H1 (cell line): Measurements from ENCODE around the gene SLX4IP. TPM values are rescaled to one million over a fixed set of nuclear protein-coding genes. Genes with fewer than 3 reads are reported as not detected.

Experiments
- BRCA1 ChIP-seq: IDR thresholded peaks from 2 replicates; pipeline ENCODE4 v1.6.1; 2012; ENCODE audit warnings: low read depth, low read length, improper control_type of control experiment
- CBX5 ChIP-seq: fragments of 300-800, 300-1000 bp; sonication (generic); IDR thresholded peaks from 2 replicates; pipeline ENCODE4 v1.7.1; 2016; ENCODE audit warnings: antibody characterized with exemption, low read length, low read depth
- CBX8 ChIP-seq: fragments of 300-800, 300-1000 bp; sonication (generic); IDR thresholded peaks from 2 replicates; pipeline ENCODE4 v1.7.1; 2016; ENCODE audit warnings: low read depth, low read length, borderline replicate concordance
- FOSL1 ChIP-seq: IDR thresholded peaks from 2 replicates; pipeline ENCODE4 v1.6.1; 2011; ENCODE audit warnings: mild to moderate bottlenecking, low read depth, low read length, moderate library complexity; ENCODE audit not compliant: insufficient read depth
- KDM4A ChIP-seq: IDR thresholded peaks from one replicate; pipeline ENCODE4 v1.7.1; 2012; ENCODE audit warnings: low read depth, mild to moderate bottlenecking, moderate library complexity, low read length, inconsistent platforms; ENCODE audit not compliant: severe bottlenecking
- POLR2AphosphoS5 ChIP-seq: IDR thresholded peaks from 2 replicates; pipeline ENCODE4 v1.6.1; 2011; ENCODE audit warnings: low read depth, low read length
- SP4 ChIP-seq: IDR thresholded peaks from 2 replicates; pipeline ENCODE4 v1.6.1; 2012; ENCODE audit warnings: low read length, inconsistent platforms
- SUZ12 ChIP-seq: fragments of 200-600 bp; sonication (generic); IDR thresholded peaks from 2 replicates; pipeline ENCODE4 v1.6.1; 2012; ENCODE audit warnings: mild to moderate bottlenecking, inconsistent platforms, low read length, moderate library complexity, mixed read lengths
- ZNF274 ChIP-seq: IDR thresholded peaks from 2 replicates; pipeline ENCODE4 v1.7.0; 2012; ENCODE audit warnings: low read length, borderline replicate concordance; ENCODE audit errors: extremely low read depth
- polyA plus RNA-seq, 7 experiments: library from polyadenylated mRNA; depleted of rRNA in 3 of 7; stranded (reverse) in 5 of 7; unstranded in 2 of 7; fragments of >200 nt in 5 of 7; fragments of 200-250 nt in 2 of 7; gene quantifications; 1 replicate in 5 of 7; 2 replicates in 1 of 7; 4 replicates in 1 of 7; pipeline versions ENCODE4 v1.2.1 to v1.2.3, GENCODE V29; 2011 to 2013; ENCODE audit warnings: missing spikeins in 2 of 7, mixed read lengths in 2 of 7
- total RNA-seq: library from RNA; stranded (reverse); fragmentation: NEBNext Ultra II Directional; extraction: Animal tissue kit (Norgen Biotek cat#: 25700); gene quantifications from 2 replicates; pipeline ENCODE4 v1.2.1, GENCODE V29; 2021
- TF ChIP-seq, protein P1 (sequence below): fragments of 300-600 bp; sonication (generic); IDR thresholded peaks from 2 replicates; pipeline ENCODE4 v1.7.1; 2012; ENCODE audit warnings: low read length, moderate library complexity, mild to moderate bottlenecking, inconsistent platforms; ENCODE audit not compliant: insufficient replicate concordance

SLX4IP gene
- total and polyA plus RNA-seq, 2 of the 8 experiments (the other 6 are each of a cell fraction or from before 2014, with no cell fraction given), result 2.4 to 8.7 TPM

- TF ChIP-seq, protein P1, sequence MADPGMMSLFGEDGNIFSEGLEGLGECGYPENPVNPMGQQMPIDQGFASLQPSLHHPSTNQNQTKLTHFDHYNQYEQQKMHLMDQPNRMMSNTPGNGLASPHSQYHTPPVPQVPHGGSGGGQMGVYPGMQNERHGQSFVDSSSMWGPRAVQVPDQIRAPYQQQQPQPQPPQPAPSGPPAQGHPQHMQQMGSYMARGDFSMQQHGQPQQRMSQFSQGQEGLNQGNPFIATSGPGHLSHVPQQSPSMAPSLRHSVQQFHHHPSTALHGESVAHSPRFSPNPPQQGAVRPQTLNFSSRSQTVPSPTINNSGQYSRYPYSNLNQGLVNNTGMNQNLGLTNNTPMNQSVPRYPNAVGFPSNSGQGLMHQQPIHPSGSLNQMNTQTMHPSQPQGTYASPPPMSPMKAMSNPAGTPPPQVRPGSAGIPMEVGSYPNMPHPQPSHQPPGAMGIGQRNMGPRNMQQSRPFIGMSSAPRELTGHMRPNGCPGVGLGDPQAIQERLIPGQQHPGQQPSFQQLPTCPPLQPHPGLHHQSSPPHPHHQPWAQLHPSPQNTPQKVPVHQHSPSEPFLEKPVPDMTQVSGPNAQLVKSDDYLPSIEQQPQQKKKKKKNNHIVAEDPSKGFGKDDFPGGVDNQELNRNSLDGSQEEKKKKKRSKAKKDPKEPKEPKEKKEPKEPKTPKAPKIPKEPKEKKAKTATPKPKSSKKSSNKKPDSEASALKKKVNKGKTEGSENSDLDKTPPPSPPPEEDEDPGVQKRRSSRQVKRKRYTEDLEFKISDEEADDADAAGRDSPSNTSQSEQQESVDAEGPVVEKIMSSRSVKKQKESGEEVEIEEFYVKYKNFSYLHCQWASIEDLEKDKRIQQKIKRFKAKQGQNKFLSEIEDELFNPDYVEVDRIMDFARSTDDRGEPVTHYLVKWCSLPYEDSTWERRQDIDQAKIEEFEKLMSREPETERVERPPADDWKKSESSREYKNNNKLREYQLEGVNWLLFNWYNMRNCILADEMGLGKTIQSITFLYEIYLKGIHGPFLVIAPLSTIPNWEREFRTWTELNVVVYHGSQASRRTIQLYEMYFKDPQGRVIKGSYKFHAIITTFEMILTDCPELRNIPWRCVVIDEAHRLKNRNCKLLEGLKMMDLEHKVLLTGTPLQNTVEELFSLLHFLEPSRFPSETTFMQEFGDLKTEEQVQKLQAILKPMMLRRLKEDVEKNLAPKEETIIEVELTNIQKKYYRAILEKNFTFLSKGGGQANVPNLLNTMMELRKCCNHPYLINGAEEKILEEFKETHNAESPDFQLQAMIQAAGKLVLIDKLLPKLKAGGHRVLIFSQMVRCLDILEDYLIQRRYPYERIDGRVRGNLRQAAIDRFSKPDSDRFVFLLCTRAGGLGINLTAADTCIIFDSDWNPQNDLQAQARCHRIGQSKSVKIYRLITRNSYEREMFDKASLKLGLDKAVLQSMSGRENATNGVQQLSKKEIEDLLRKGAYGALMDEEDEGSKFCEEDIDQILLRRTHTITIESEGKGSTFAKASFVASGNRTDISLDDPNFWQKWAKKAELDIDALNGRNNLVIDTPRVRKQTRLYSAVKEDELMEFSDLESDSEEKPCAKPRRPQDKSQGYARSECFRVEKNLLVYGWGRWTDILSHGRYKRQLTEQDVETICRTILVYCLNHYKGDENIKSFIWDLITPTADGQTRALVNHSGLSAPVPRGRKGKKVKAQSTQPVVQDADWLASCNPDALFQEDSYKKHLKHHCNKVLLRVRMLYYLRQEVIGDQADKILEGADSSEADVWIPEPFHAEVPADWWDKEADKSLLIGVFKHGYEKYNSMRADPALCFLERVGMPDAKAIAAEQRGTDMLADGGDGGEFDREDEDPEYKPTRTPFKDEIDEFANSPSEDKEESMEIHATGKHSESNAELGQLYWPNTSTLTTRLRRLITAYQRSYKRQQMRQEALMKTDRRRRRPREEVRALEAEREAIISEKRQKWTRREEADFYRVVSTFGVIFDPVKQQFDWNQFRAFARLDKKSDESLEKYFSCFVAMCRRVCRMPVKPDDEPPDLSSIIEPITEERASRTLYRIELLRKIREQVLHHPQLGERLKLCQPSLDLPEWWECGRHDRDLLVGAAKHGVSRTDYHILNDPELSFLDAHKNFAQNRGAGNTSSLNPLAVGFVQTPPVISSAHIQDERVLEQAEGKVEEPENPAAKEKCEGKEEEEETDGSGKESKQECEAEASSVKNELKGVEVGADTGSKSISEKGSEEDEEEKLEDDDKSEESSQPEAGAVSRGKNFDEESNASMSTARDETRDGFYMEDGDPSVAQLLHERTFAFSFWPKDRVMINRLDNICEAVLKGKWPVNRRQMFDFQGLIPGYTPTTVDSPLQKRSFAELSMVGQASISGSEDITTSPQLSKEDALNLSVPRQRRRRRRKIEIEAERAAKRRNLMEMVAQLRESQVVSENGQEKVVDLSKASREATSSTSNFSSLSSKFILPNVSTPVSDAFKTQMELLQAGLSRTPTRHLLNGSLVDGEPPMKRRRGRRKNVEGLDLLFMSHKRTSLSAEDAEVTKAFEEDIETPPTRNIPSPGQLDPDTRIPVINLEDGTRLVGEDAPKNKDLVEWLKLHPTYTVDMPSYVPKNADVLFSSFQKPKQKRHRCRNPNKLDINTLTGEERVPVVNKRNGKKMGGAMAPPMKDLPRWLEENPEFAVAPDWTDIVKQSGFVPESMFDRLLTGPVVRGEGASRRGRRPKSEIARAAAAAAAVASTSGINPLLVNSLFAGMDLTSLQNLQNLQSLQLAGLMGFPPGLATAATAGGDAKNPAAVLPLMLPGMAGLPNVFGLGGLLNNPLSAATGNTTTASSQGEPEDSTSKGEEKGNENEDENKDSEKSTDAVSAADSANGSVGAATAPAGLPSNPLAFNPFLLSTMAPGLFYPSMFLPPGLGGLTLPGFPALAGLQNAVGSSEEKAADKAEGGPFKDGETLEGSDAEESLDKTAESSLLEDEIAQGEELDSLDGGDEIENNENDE, result no peak
- no peak for TF ChIP-seq ZNF274
- no peak for TF ChIP-seq SP4
- no peak for TF ChIP-seq SUZ12
- TF ChIP-seq FOSL1, result no peak
- no peak for TF ChIP-seq BRCA1
- TF ChIP-seq CBX8, result no peak
- TF ChIP-seq POLR2AphosphoS5, result no peak
- TF ChIP-seq KDM4A, result no peak
- no peak for TF ChIP-seq CBX5
These were observed 232.6 kb downstream of the SLX4IP start (continued) for GRCh38 chr20:10667560-10668167.
